MM.1S (cell line): ENCODE measurements around the gene ALDH1A3.
A peak's percentile ranks its signal among the peaks of the same experiment; 100 is the strongest.

ENCODE experiments used
- DNase-seq: peaks from one replicate; pipeline ENCODE4 v3.0.0-alpha.2; 2015
- H2AFZ ChIP-seq: fragments of 300-600 bp; sonication (generic); 2 replicates; pipeline ENCODE4 v1.6.0; 2016; ENCODE audit warnings: antibody characterized with exemption, low read length
- H3F3A ChIP-seq: fragments of 300-600 bp; sonication (generic); 2 replicates; pipeline ENCODE4 v1.6.1; 2016; ENCODE audit warnings: mild to moderate bottlenecking, antibody characterized with exemption, low read length, moderate library complexity, mixed read lengths; ENCODE audit not compliant: insufficient read depth
- H3K27ac ChIP-seq: fragments of 300-600 bp; sonication (generic); 2 replicates; pipeline ENCODE4 v1.5.1; 2016; ENCODE audit warnings: mild to moderate bottlenecking, low read length
- H3K27me3 ChIP-seq: fragments of 300-600 bp; sonication (generic); replicated peaks from 2 replicates; pipeline ENCODE4 v1.6.0; 2016; ENCODE audit warnings: low read length; ENCODE audit not compliant: insufficient read depth
- H3K36me3 ChIP-seq: fragments of 300-600 bp; sonication (generic); replicated peaks from 2 replicates; pipeline ENCODE4 v1.6.1; 2016; ENCODE audit warnings: mild to moderate bottlenecking, low read length, mixed read lengths; ENCODE audit not compliant: insufficient read depth
- H3K4me1 ChIP-seq: fragments of 300-600 bp; sonication (generic); 2 replicates; pipeline ENCODE4 v1.6.1; 2016; ENCODE audit warnings: low read length, mixed read lengths
- H3K4me2 ChIP-seq: fragments of 300-600 bp; sonication (generic); 2 replicates; pipeline ENCODE4 v1.6.0; 2016; ENCODE audit warnings: low read depth, low read length
- H3K4me3 ChIP-seq: fragments of 300-600 bp; sonication (generic); 2 replicates; pipeline ENCODE4 v1.5.1; 2016; ENCODE audit warnings: low read length, mixed read lengths
- H3K79me2 ChIP-seq: fragments of 300-600 bp; sonication (generic); 2 replicates; pipeline ENCODE4 v1.6.1; 2016; ENCODE audit warnings: mixed run types, low read length, mixed read lengths
- H3K9ac ChIP-seq: fragments of 300-600 bp; sonication (generic); 2 replicates; pipeline ENCODE4 v1.6.1; 2016; ENCODE audit warnings: low read length, mixed read lengths
- H3K9me2 ChIP-seq: fragments of 300-600 bp; sonication (generic); replicated peaks from 2 replicates; pipeline ENCODE4 v1.6.1; 2016; ENCODE audit warnings: mild to moderate bottlenecking, low read length, mixed read lengths; ENCODE audit not compliant: insufficient read depth
- H3K9me3 ChIP-seq: fragments of 300-600 bp; sonication (generic); replicated peaks from 2 replicates; pipeline ENCODE4 v1.6.1; 2016; ENCODE audit warnings: mild to moderate bottlenecking, low read length, mixed read lengths; ENCODE audit not compliant: insufficient read depth
- H4K20me1 ChIP-seq: fragments of 300-600 bp; sonication (generic); 2 replicates; pipeline ENCODE4 v1.6.1; 2016; ENCODE audit warnings: mild to moderate bottlenecking, low read length, moderate library complexity, mixed read lengths; ENCODE audit not compliant: insufficient read depth
- CTCF ChIP-seq: fragments of 300-600 bp; sonication (generic); IDR thresholded peaks from 2 replicates; pipeline ENCODE4 v1.5.1; 2016; ENCODE audit warnings: antibody characterized with exemption, low read length, mixed read lengths
- EZH2 ChIP-seq: fragments of 300-600 bp; sonication (generic); optimal IDR thresholded peaks from 2 replicates; pipeline ENCODE3; 2017; ENCODE audit warnings: low read depth, mild to moderate bottlenecking, antibody characterized with exemption, low read length, mixed read lengths
- EZH2phosphoT487 ChIP-seq: fragments of 300-600 bp; sonication (generic); IDR thresholded peaks from 2 replicates; pipeline ENCODE4 v1.6.1; 2018; ENCODE audit warnings: antibody characterized with exemption, low read length

The ALDH1A3 gene

GRCh38 chr15:100863075-100863795, 16.4 kb upstream of the ALDH1A3 start:
- Histone ChIP-seq H3K27ac (no peak overlapping the region), H3K9ac (no peak overlapping the region), H3K9me3 (no peaks in the 10 kb centered on the region), H2AFZ (no peak overlapping the region), H3K4me1 (no peaks in the 10 kb centered on the region), H3K4me2 (no peak overlapping the region), H3K9me2 (no peaks in the 10 kb centered on the region), H3K27me3 (0 out of 2 replicates have a peak, but pooled peaks cover 3% of the 10 kb centered on the region), H3K79me2 (no peaks in the 10 kb centered on the region), H3K4me3 (no peak overlapping the region), H3F3A (no peaks in the 10 kb centered on the region), H4K20me1 (no peaks in the 10 kb centered on the region), H3K36me3 (no peaks in the 10 kb centered on the region)
- DNase-seq, result peak; percentile 0
- TF ChIP-seq EZH2 (no peak), EZH2phosphoT487 (no peak), CTCF (no peak)

GRCh38 chr15:100863796-100864267, 15.8 kb upstream of the ALDH1A3 start:
- TF ChIP-seq EZH2 (no peak), CTCF (no peak), EZH2phosphoT487 (no peak)
- no peak overlapping the region for H3K9ac ChIP-seq
- no peaks in the 10 kb centered on the region for H3K79me2 ChIP-seq
- H3K36me3 ChIP-seq, result no peaks in the 10 kb centered on the region
- no peak overlapping the region for H2AFZ ChIP-seq
- no peaks in the 10 kb centered on the region for H3K9me2 ChIP-seq
- no peaks in the 10 kb centered on the region for H4K20me1 ChIP-seq
- no peaks in the 10 kb centered on the region for H3K9me3 ChIP-seq
- H3K4me3 ChIP-seq, result no peak overlapping the region
- H3F3A ChIP-seq, result no peaks in the 10 kb centered on the region
- H3K4me2 ChIP-seq, result no peak overlapping the region
- no peaks in the 10 kb centered on the region for H3K4me1 ChIP-seq
- DNase-seq, result no peak
- no peak overlapping the region for H3K27ac ChIP-seq
- 0 out of 2 replicates have a peak, but pooled peaks cover 3% of the 10 kb centered on the region for H3K27me3 ChIP-seq

GRCh38 chr15:100866386-100867330, 13.0 kb upstream of the ALDH1A3 start:
- Histone ChIP-seq H3K4me3 (no peak overlapping the region), H3K27me3 (0 out of 2 replicates have a peak, but pooled peaks cover 3% of the 10 kb centered on the region), H3F3A (no peaks in the 10 kb centered on the region), H3K36me3 (no peaks in the 10 kb centered on the region), H3K9ac (no peak overlapping the region), H3K27ac (no peak overlapping the region), H3K79me2 (no peaks in the 10 kb centered on the region), H3K9me2 (no peaks in the 10 kb centered on the region), H4K20me1 (no peaks in the 10 kb centered on the region), H3K4me2 (no peak overlapping the region), H3K9me3 (no peaks in the 10 kb centered on the region), H3K4me1 (no peaks in the 10 kb centered on the region), H2AFZ (no peak overlapping the region)
- TF ChIP-seq EZH2 (no peak), EZH2phosphoT487 (no peak), CTCF (no peak)
- DNase-seq, result no peak
